Endothelial cell of umbilical vein (primary cell): ENCODE measurements around the gene CSNK1A1. TPM values are rescaled to one million over a fixed set of nuclear protein-coding genes. Genes with fewer than 3 reads are reported as not detected.

Experiments
- BruUV-seq: library from RNA; stranded (reverse); fragments of 400-500 nt; replicated peaks from 2 replicates; lab custom pipeline; 2021; lab: Mats Ljungman, UMichigan
- CTCF ChIA-PET: fragments of 300-600, 350-600 bp; sonication (Branson Sonifier 250); formaldehyde crosslinking; loops from one replicate; lab custom pipeline; 2021; ENCODE audit warnings: antibody characterized with exemption, inconsistent platforms; lab: Charles Lee
- POLR2A ChIA-PET: fragments of 300-600, 350-600 bp; sonication (Branson Sonifier 250); formaldehyde crosslinking; loops from one replicate; lab custom pipeline; 2021; ENCODE audit warnings: antibody characterized with exemption, inconsistent platforms; lab: Charles Lee
- DNase-seq: peaks from one replicate; pipeline ENCODE4 v3.0.0-alpha.2; 2011; ENCODE audit warnings: low read depth, low spot score
- FAIRE-seq: peaks from 2 replicates; lab custom pipeline; 2011; peaks lifted over from hg19 to GRCh38; lab: Jason Lieb, UNC
- H2AFZ ChIP-seq: 2 replicates; pipeline ENCODE4 v1.6.0; 2012; ENCODE audit warnings: low read depth, low read length, control low read depth, inconsistent platforms
- H3K27ac ChIP-seq: 2 replicates; pipeline ENCODE4 v1.5.1; 2011; ENCODE audit warnings: low read depth, mild to moderate bottlenecking, control low read depth, low read length, moderate library complexity; ENCODE audit not compliant: insufficient read depth
- H3K27me3 ChIP-seq, 2 experiments: 2 replicates each; pipeline versions ENCODE4 v1.6.0 to v1.6.1; 2011; ENCODE audit warnings: low read length in 2 of 2, mixed read lengths in 1 of 2; ENCODE audit not compliant: control insufficient read depth in 2 of 2, insufficient read depth in 2 of 2
- H3K36me3 ChIP-seq, 2 experiments: 2 replicates in 1 of 2; 3 replicates in 1 of 2; pipeline ENCODE4 v1.5.1; 2011; ENCODE audit warnings: low read length in 2 of 2, mild to moderate bottlenecking in 1 of 2, moderate library complexity in 1 of 2; ENCODE audit not compliant: control insufficient read depth in 2 of 2, insufficient read depth in 2 of 2; ENCODE audit errors: extremely low read depth in 1 of 2
- H3K4me1 ChIP-seq: 3 replicates; pipeline ENCODE4 v1.5.1; 2011; ENCODE audit warnings: mild to moderate bottlenecking, low read length; ENCODE audit not compliant: control insufficient read depth, insufficient read depth; ENCODE audit errors: extremely low read depth
- H3K4me2 ChIP-seq: 2 replicates; pipeline ENCODE4 v1.6.1; 2011; ENCODE audit warnings: low read length, control low read depth, mixed read lengths; ENCODE audit not compliant: insufficient read depth
- H3K4me3 ChIP-seq, 3 experiments: fragments of 200-600 bp in 1 of 3; sonication (generic), shearing (Covaris generic) in 1 of 3; replicated peaks in 1 of 3; 2 replicates each; pipeline ENCODE4 v1.5.1; 2011 to 2016; ENCODE audit warnings: control low read depth in 3 of 3, low read length in 3 of 3, mild to moderate bottlenecking in 2 of 3, inconsistent platforms in 1 of 3, low read depth in 1 of 3, moderate library complexity in 1 of 3; ENCODE audit not compliant: insufficient read depth in 1 of 3
- H3K79me2 ChIP-seq: 2 replicates; pipeline ENCODE4 v1.6.0; 2012; ENCODE audit warnings: low read length, inconsistent platforms; ENCODE audit not compliant: control insufficient read depth, insufficient read depth
- H3K9ac ChIP-seq: replicated peaks from 2 replicates; pipeline ENCODE3; 2011; ENCODE audit warnings: low read length, control low read depth; ENCODE audit not compliant: insufficient read depth; ENCODE audit errors: extremely low read depth
- H3K9me1 ChIP-seq: replicated peaks from 3 replicates; pipeline ENCODE4 v1.6.0; 2011; ENCODE audit warnings: mild to moderate bottlenecking, low read length; ENCODE audit not compliant: control insufficient read depth, insufficient read depth; ENCODE audit errors: extremely low read depth
- H3K9me3 ChIP-seq: replicated peaks from 2 replicates; pipeline ENCODE4 v1.5.1; 2012; ENCODE audit warnings: low read length, inconsistent platforms; ENCODE audit not compliant: control insufficient read depth, insufficient read depth
- H4K20me1 ChIP-seq: replicated peaks from 2 replicates; pipeline ENCODE3; 2011; ENCODE audit warnings: mild to moderate bottlenecking, low read length; ENCODE audit not compliant: control insufficient read depth, insufficient read depth; ENCODE audit errors: extremely low read depth
- CTCF ChIP-seq, 2 donors: IDR thresholded peaks; 1 replicate in 1 of 2; 2 replicates in 1 of 2; pipeline ENCODE4 v1.5.1; 2011; ENCODE audit warnings: low read length in 2 of 2, mild to moderate bottlenecking in 2 of 2, moderate library complexity in 2 of 2, control low read depth in 1 of 2, inconsistent platforms in 1 of 2, low read depth in 1 of 2; ENCODE audit not compliant: insufficient read depth in 1 of 2; ENCODE audit errors: extremely low read depth in 1 of 2
- FOS ChIP-seq: IDR thresholded peaks from 2 replicates; pipeline ENCODE4 v1.6.1; 2011; ENCODE audit warnings: mild to moderate bottlenecking, low read length, moderate library complexity, borderline replicate concordance; ENCODE audit not compliant: insufficient read depth
- MYC ChIP-seq: IDR thresholded peaks from one replicate; pipeline ENCODE4 v1.6.1; 2011; ENCODE audit warnings: mild to moderate bottlenecking, low read depth, low read length
- POLR2A ChIP-seq: IDR thresholded peaks from 2 replicates; pipeline ENCODE4 v1.6.1; 2012; ENCODE audit warnings: low read depth, mild to moderate bottlenecking, control low read depth, low read length
- POLR2AphosphoS5 ChIP-seq: IDR thresholded peaks from 2 replicates; pipeline ENCODE4 v1.6.1; 2012; ENCODE audit warnings: low read depth, mild to moderate bottlenecking, control low read depth, low read length, moderate library complexity; ENCODE audit not compliant: insufficient read depth
- dilution Hi-C: fragments of 300-500 bp; cut with MboI; formaldehyde crosslinking; loops from one replicate; pipeline ENCODE4 v1.15.0; 2019; ENCODE audit warnings: low sequenced_read_pairs; ENCODE audit not compliant: extremely low pct_ligation_motif_present
- intact Hi-C: fragments of 100-400 bp; cut with micrococcal nuclease; formaldehyde crosslinking; loops from one replicate; pipeline ENCODE4 v1.10.0; 2022
- polyA plus RNA-seq, 4 experiments: library from polyadenylated mRNA; depleted of rRNA in 3 of 4; stranded (reverse) in 3 of 4; unstranded in 1 of 4; fragments of >200 nt; gene quantifications; 2 replicates each; pipeline versions ENCODE4 v1.2.1 to v1.2.3, GENCODE V29; 2011 to 2012; ENCODE audit warnings: missing spikeins in 1 of 4
- total RNA-seq: library from RNA; stranded (reverse); gene quantifications from 2 replicates; pipeline ENCODE4 v1.2.3, GENCODE V29; 2021

CSNK1A1 gene
- total and polyA plus RNA-seq, 2 donors (not counting 3 experiments of a cell fraction or from before 2014, with no cell fraction given): 74.1 to 253 TPM

GRCh38 chr5:149472399-149472798 lies 78.8 kb downstream of the CSNK1A1 start:
- no peak overlapping the region for H3K27ac ChIP-seq
- DNase-seq: no peak
- H3K9ac ChIP-seq: no peak overlapping the region
- dilution Hi-C loops (no loop called here), intact Hi-C loops (no loop called here)
- H3K27me3 ChIP-seq: no peaks in the 10 kb centered on the region
- H3K4me2 ChIP-seq: no peak overlapping the region
- peaks cover 8% of the 10 kb centered on the region for H3K4me1 ChIP-seq
- H3K4me3 ChIP-seq: no peak overlapping the region
- TF ChIP-seq POLR2AphosphoS5 (no peak), MYC (no peak), CTCF (IDR thresholded peaks at IDR 0.05; ENCODE audit: extremely low read depth in 1 of 2, insufficient read depth in 1 of 2, low read depth in 1 of 2, low read length in 2 of 2) (no peak), POLR2A (no peak), FOS (no peak)
- H3K9me3 ChIP-seq: no peaks in the 10 kb centered on the region
- no peaks in the 10 kb centered on the region for H4K20me1 ChIP-seq
- no peaks in the 10 kb centered on the region for H3K9me1 ChIP-seq
- no peak for FAIRE-seq
- POLR2A ChIA-PET: no interaction called here
- CTCF ChIA-PET: interaction anchor here (1.0 to 1.7 kb wide), 5 partner anchors 10 to 33 kb away, joined by 3 to 5 read pairs (median 4); no protein-coding TSS in a partner anchor
- BruUV-seq: no TSS peak
- H2AFZ ChIP-seq: no peak overlapping the region
- H3K79me2 ChIP-seq: no peaks in the 10 kb centered on the region
- no peaks in the 10 kb centered on the region for H3K36me3 ChIP-seq
